Astrocyte of the cerebellum (primary cell): ENCODE results near the gene ZNF521.

Source experiments
- DNase-seq: peaks from one replicate; pipeline ENCODE4 v3.0.0-alpha.2; 2011; ENCODE audit warnings: low read depth
- H3K4me3 ChIP-seq: 2 replicates; pipeline ENCODE4 v1.5.1; 2011; ENCODE audit warnings: mild to moderate bottlenecking, low read depth, low read length, moderate library complexity
- CTCF ChIP-seq: IDR thresholded peaks from 2 replicates; pipeline ENCODE4 v1.5.1; 2012; ENCODE audit warnings: low read length, low read depth, moderate library complexity, mild to moderate bottlenecking; ENCODE audit errors: missing control alignments
- in situ Hi-C: cut with HindIII; loops from 2 replicates; pipeline ENCODE4 v1.10.0; 2017; ENCODE audit warnings: low sequenced_read_pairs

ZNF521 gene

DNA sequence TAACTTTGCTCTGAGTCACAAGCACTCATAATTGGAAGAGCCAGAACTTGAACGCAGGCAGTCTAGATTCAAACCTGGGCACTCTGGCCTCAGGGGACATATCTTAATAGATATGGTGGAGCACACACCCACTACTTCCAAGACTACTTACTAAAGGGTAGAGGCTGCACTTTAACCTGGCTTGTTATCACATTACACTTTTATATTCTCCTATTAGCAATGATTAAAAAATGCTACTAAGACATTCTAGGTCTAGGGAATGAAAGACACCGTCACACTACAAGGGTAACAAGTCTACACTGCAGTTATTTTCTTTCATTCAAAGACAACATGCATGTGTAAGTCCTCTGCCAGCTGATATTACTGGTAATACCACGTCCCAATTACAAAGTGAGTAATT is 258.8 kb downstream of the ZNF521 start:
- no peak overlapping the region for H3K4me3 ChIP-seq
- in situ Hi-C loops, result no loop called here
- no peak for TF ChIP-seq CTCF
- no peak for DNase-seq

- DNase-seq, result no peak
- no peak overlapping the region for H3K4me3 ChIP-seq
- in situ Hi-C loops, result no loop called here
- no peak for TF ChIP-seq CTCF
Observed at GRCh38 chr18:25089470-25089869, 262.5 kb downstream of the ZNF521 start.

DNA sequence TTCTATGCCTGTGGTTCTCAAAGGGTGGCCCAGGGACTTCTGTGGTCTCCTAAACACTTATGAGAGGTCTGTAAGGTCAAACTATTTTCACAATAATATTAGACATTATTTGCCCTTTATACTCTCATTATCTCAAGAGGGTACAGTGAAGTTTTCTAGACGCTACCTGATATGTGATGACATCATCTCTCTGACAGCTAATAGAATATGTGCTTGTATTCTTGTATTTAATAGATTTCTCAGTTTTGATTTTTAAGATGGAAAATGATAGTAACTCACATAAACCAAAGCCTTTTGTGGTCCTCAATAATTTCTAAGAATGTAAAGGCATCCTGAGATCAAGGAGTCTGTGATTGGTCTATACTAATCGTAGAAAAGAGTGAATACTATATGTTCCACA is 265.1 kb downstream of the ZNF521 start:
- no peak for TF ChIP-seq CTCF
- no peak overlapping the region for H3K4me3 ChIP-seq
- in situ Hi-C loops, result no loop called here
- no peak for DNase-seq

DNA sequence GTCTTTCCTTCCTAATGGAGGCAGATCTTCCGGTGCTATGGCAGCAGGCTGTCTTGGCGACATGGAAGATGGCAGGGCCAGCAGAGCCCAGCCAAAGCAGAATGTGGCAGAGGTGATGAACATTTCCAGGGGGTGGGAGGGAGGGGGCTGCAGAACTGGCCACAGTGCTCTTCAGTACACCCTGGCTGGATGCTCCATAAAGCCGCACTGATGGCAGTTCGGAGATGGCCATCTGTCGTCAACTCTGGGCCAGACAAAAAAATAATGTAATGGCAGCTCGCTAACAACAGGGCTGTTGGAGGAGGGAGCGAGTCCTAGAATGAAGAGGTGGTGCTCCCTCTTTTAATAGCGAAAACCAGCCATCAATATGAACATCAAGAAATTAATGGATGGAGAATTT is 271.0 kb downstream of the ZNF521 start:
- no peak overlapping the region for H3K4me3 ChIP-seq
- no peak for DNase-seq
- no peak for TF ChIP-seq CTCF
- in situ Hi-C loops, result no loop called here

GRCh38 chr18:25080211-25080610 is 271.8 kb downstream of the ZNF521 start:
- DNase-seq, result no peak
- no peak overlapping the region for H3K4me3 ChIP-seq
- TF ChIP-seq CTCF, result no peak
- in situ Hi-C loops, result no loop called here

GRCh38 chr18:25077944-25078723 is 273.8 kb downstream of the ZNF521 start:
- no peak for DNase-seq
- in situ Hi-C loops, result no loop called here
- no peak overlapping the region for H3K4me3 ChIP-seq
- no peak for TF ChIP-seq CTCF
